Endothelial cell of umbilical vein (primary cell): ENCODE measurements around the gene ZNF438. TPM values are rescaled to one million over a fixed set of nuclear protein-coding genes. Genes with fewer than 3 reads are reported as not detected.

ENCODE experiments used
- BruUV-seq: library from RNA; stranded (reverse); fragments of 400-500 nt; replicated peaks from 2 replicates; lab custom pipeline; 2021; lab: Mats Ljungman, UMichigan
- CTCF ChIA-PET: fragments of 300-600, 350-600 bp; sonication (Branson Sonifier 250); formaldehyde crosslinking; loops from one replicate; lab custom pipeline; 2021; ENCODE audit warnings: antibody characterized with exemption, inconsistent platforms; lab: Charles Lee
- POLR2A ChIA-PET: fragments of 300-600, 350-600 bp; sonication (Branson Sonifier 250); formaldehyde crosslinking; loops from one replicate; lab custom pipeline; 2021; ENCODE audit warnings: antibody characterized with exemption, inconsistent platforms; lab: Charles Lee
- DNase-seq: peaks from one replicate; pipeline ENCODE4 v3.0.0-alpha.2; 2011; ENCODE audit warnings: low read depth, low spot score
- FAIRE-seq: peaks from 2 replicates; lab custom pipeline; 2011; peaks lifted over from hg19 to GRCh38; lab: Jason Lieb, UNC
- H2AFZ ChIP-seq: 2 replicates; pipeline ENCODE4 v1.6.0; 2012; ENCODE audit warnings: low read depth, low read length, control low read depth, inconsistent platforms
- H3K27ac ChIP-seq: 2 replicates; pipeline ENCODE4 v1.5.1; 2011; ENCODE audit warnings: low read depth, mild to moderate bottlenecking, control low read depth, low read length, moderate library complexity; ENCODE audit not compliant: insufficient read depth
- H3K27me3 ChIP-seq, 2 experiments: 2 replicates each; pipeline versions ENCODE4 v1.6.0 to v1.6.1; 2011; ENCODE audit warnings: low read length in 2 of 2, mixed read lengths in 1 of 2; ENCODE audit not compliant: control insufficient read depth in 2 of 2, insufficient read depth in 2 of 2
- H3K36me3 ChIP-seq, 2 experiments: 2 replicates in 1 of 2; 3 replicates in 1 of 2; pipeline ENCODE4 v1.5.1; 2011; ENCODE audit warnings: low read length in 2 of 2, mild to moderate bottlenecking in 1 of 2, moderate library complexity in 1 of 2; ENCODE audit not compliant: control insufficient read depth in 2 of 2, insufficient read depth in 2 of 2; ENCODE audit errors: extremely low read depth in 1 of 2
- H3K4me1 ChIP-seq: 3 replicates; pipeline ENCODE4 v1.5.1; 2011; ENCODE audit warnings: mild to moderate bottlenecking, low read length; ENCODE audit not compliant: control insufficient read depth, insufficient read depth; ENCODE audit errors: extremely low read depth
- H3K4me2 ChIP-seq: 2 replicates; pipeline ENCODE4 v1.6.1; 2011; ENCODE audit warnings: low read length, control low read depth, mixed read lengths; ENCODE audit not compliant: insufficient read depth
- H3K4me3 ChIP-seq, 3 experiments: fragments of 200-600 bp in 1 of 3; sonication (generic), shearing (Covaris generic) in 1 of 3; replicated peaks in 1 of 3; 2 replicates each; pipeline ENCODE4 v1.5.1; 2011 to 2016; ENCODE audit warnings: control low read depth in 3 of 3, low read length in 3 of 3, mild to moderate bottlenecking in 2 of 3, inconsistent platforms in 1 of 3, low read depth in 1 of 3, moderate library complexity in 1 of 3; ENCODE audit not compliant: insufficient read depth in 1 of 3
- H3K79me2 ChIP-seq: 2 replicates; pipeline ENCODE4 v1.6.0; 2012; ENCODE audit warnings: low read length, inconsistent platforms; ENCODE audit not compliant: control insufficient read depth, insufficient read depth
- H3K9ac ChIP-seq: replicated peaks from 2 replicates; pipeline ENCODE3; 2011; ENCODE audit warnings: low read length, control low read depth; ENCODE audit not compliant: insufficient read depth; ENCODE audit errors: extremely low read depth
- H3K9me1 ChIP-seq: replicated peaks from 3 replicates; pipeline ENCODE4 v1.6.0; 2011; ENCODE audit warnings: mild to moderate bottlenecking, low read length; ENCODE audit not compliant: control insufficient read depth, insufficient read depth; ENCODE audit errors: extremely low read depth
- H3K9me3 ChIP-seq: replicated peaks from 2 replicates; pipeline ENCODE4 v1.5.1; 2012; ENCODE audit warnings: low read length, inconsistent platforms; ENCODE audit not compliant: control insufficient read depth, insufficient read depth
- H4K20me1 ChIP-seq: replicated peaks from 2 replicates; pipeline ENCODE3; 2011; ENCODE audit warnings: mild to moderate bottlenecking, low read length; ENCODE audit not compliant: control insufficient read depth, insufficient read depth; ENCODE audit errors: extremely low read depth
- CTCF ChIP-seq, 2 donors: IDR thresholded peaks; 1 replicate in 1 of 2; 2 replicates in 1 of 2; pipeline ENCODE4 v1.5.1; 2011; ENCODE audit warnings: low read length in 2 of 2, mild to moderate bottlenecking in 2 of 2, moderate library complexity in 2 of 2, control low read depth in 1 of 2, inconsistent platforms in 1 of 2, low read depth in 1 of 2; ENCODE audit not compliant: insufficient read depth in 1 of 2; ENCODE audit errors: extremely low read depth in 1 of 2
- EZH2 ChIP-seq: IDR thresholded peaks from 2 replicates; pipeline ENCODE4 v1.6.1; 2012; ENCODE audit warnings: borderline replicate concordance, low read depth, mild to moderate bottlenecking, moderate library complexity, low read length, inconsistent platforms; ENCODE audit not compliant: severe bottlenecking
- FOS ChIP-seq: IDR thresholded peaks from 2 replicates; pipeline ENCODE4 v1.6.1; 2011; ENCODE audit warnings: mild to moderate bottlenecking, low read length, moderate library complexity, borderline replicate concordance; ENCODE audit not compliant: insufficient read depth
- GATA2 ChIP-seq: IDR thresholded peaks from 2 replicates; pipeline ENCODE4 v1.7.0; 2011; ENCODE audit warnings: low read depth, mild to moderate bottlenecking, moderate library complexity, mixed read lengths, low read length; ENCODE audit not compliant: insufficient read length, insufficient read depth
- JUN ChIP-seq: IDR thresholded peaks from 2 replicates; pipeline ENCODE4 v1.6.1; 2011; ENCODE audit warnings: borderline replicate concordance, low read depth; ENCODE audit not compliant: insufficient read length, insufficient read depth
- MAX ChIP-seq: IDR thresholded peaks from 2 replicates; pipeline ENCODE4 v1.6.1; 2011; ENCODE audit not compliant: insufficient read depth, insufficient read length
- MYC ChIP-seq: IDR thresholded peaks from one replicate; pipeline ENCODE4 v1.6.1; 2011; ENCODE audit warnings: mild to moderate bottlenecking, low read depth, low read length
- POLR2A ChIP-seq: IDR thresholded peaks from 2 replicates; pipeline ENCODE4 v1.6.1; 2012; ENCODE audit warnings: low read depth, mild to moderate bottlenecking, control low read depth, low read length
- POLR2AphosphoS5 ChIP-seq: IDR thresholded peaks from 2 replicates; pipeline ENCODE4 v1.6.1; 2012; ENCODE audit warnings: low read depth, mild to moderate bottlenecking, control low read depth, low read length, moderate library complexity; ENCODE audit not compliant: insufficient read depth
- dilution Hi-C: fragments of 300-500 bp; cut with MboI; formaldehyde crosslinking; loops from one replicate; pipeline ENCODE4 v1.15.0; 2019; ENCODE audit warnings: low sequenced_read_pairs; ENCODE audit not compliant: extremely low pct_ligation_motif_present
- intact Hi-C: fragments of 100-400 bp; cut with micrococcal nuclease; formaldehyde crosslinking; loops from one replicate; pipeline ENCODE4 v1.10.0; 2022
- polyA plus RNA-seq, 4 experiments: library from polyadenylated mRNA; depleted of rRNA in 3 of 4; stranded (reverse) in 3 of 4; unstranded in 1 of 4; fragments of >200 nt; gene quantifications; 2 replicates each; pipeline versions ENCODE4 v1.2.1 to v1.2.3, GENCODE V29; 2011 to 2012; ENCODE audit warnings: missing spikeins in 1 of 4
- total RNA-seq: library from RNA; stranded (reverse); gene quantifications from 2 replicates; pipeline ENCODE4 v1.2.3, GENCODE V29; 2021

Gene ZNF438
- total and polyA plus RNA-seq, 2 donors (not counting 3 experiments of a cell fraction or from before 2014, with no cell fraction given) = 7.2 to 15.1 TPM

GRCh38 chr10:30869566-30869965 lies 162.1 kb downstream of the ZNF438 start:
- no peaks in the 10 kb centered on the region for H4K20me1 ChIP-seq
- no peak for FAIRE-seq
- no peaks in the 10 kb centered on the region for H3K9me1 ChIP-seq
- TF ChIP-seq POLR2AphosphoS5 (no peak), POLR2A (no peak), CTCF (IDR thresholded peaks at IDR 0.05; ENCODE audit: extremely low read depth in 1 of 2, insufficient read depth in 1 of 2, low read depth in 1 of 2, low read length in 2 of 2) (no peak), MAX (no peak), JUN (no peak), MYC (no peak), EZH2 (no peak), FOS (no peak), GATA2 (no peak)
- BruUV-seq = no TSS peak
- H3K4me1 ChIP-seq = no peaks in the 10 kb centered on the region
- dilution Hi-C loops = no loop called here
- no peaks in the 10 kb centered on the region for H3K27me3 ChIP-seq
- H3K9me3 ChIP-seq = no peaks in the 10 kb centered on the region
- no peak overlapping the region for H3K4me3 ChIP-seq
- intact Hi-C loops = no loop called here
- H3K79me2 ChIP-seq = no peaks in the 10 kb centered on the region
- no peak for DNase-seq
- ChIA-PET POLR2A (no interaction called here), CTCF (interaction anchor here (1.2 to 2.2 kb wide), 3 partner anchors 8 to 13 kb away, joined by 4 to 8 read pairs (median 5); no protein-coding TSS in a partner anchor)
- H3K4me2 ChIP-seq = no peak overlapping the region
- H3K36me3 ChIP-seq = no peaks in the 10 kb centered on the region
- no peak overlapping the region for H3K27ac ChIP-seq
- no peak overlapping the region for H2AFZ ChIP-seq
- H3K9ac ChIP-seq = no peak overlapping the region
